HTERT RPE-1 (cell line): Measurements from ENCODE around the gene TRMT112.

ENCODE experiments used
- in situ Hi-C: fragments of 300-500 bp; cut with MboI; formaldehyde crosslinking; loops from 4 replicates; pipeline ENCODE4 v1.14.3; 2020; ENCODE audit warnings: low sequenced_read_pairs

TRMT112 gene

DNA sequence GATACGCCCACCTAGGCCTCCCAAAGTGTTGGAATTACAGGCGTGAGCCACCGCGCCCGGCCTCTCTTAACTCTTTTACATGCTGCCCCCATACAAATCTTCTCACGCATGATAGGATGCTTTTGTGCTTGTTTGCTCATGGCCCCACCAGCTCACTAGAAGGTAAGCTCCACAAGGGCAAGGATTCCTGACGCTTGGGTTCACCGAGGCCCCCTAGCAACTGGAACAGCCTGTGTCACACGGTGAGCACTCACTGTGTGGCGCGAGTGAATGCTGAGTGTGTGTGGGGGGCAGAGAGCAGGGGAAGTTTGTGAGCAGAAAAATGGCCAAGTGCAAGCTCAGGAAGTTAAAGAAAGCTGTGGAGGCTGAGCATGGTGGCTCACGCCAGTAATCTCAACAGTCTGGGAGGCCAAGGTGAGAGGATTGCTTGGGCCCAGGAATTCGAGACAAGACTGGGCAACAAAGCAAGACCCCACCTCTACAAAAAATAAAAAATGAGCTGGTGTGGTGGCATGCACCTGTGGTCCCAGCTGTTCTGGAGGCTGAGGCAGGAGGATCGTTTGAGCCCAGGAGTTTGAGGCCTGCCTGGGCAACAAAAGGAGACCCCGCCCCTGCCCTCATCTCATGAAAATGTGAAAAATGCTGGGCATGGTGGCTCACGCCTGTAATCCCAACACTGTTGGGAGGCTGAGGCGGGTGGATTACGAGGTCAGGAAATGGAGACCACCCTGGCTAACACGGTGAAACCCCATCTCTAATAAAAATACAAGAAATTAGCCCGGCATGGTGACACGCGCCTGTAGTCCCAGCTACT lies 35.2 kb downstream of the TRMT112 start:
- in situ Hi-C loops = no loop called here

DNA sequence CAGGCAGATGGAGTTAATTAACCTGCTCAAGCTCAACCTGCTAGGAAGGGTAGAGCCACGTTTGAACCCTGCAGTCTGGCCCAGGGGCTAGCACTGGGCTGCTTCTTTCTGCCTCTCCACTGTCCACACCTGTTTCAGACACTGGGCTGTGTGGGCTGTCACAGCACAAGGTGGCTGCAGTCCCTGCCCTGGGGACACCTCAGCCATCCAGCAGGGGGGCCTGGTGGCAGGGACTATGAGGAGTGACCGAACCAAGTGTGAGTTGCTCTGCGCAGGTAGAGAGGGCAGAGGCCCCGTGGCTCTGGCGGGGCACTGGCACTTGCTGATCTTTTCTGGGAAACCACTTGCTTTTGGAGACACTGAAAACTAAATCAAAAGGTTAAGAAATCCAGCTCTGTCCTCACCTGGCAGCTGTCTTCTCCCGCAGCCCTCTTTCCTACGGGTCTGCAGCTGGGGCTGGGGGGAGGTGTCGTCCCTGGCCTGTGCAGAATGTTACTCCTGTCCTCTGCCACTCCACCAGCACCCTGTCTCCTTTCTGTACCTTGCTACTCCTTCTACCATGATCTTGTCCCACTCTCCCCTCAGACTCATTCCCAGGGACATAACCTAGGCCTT lies 38.7 kb downstream of the TRMT112 start:
- in situ Hi-C loops = no loop called here

DNA sequence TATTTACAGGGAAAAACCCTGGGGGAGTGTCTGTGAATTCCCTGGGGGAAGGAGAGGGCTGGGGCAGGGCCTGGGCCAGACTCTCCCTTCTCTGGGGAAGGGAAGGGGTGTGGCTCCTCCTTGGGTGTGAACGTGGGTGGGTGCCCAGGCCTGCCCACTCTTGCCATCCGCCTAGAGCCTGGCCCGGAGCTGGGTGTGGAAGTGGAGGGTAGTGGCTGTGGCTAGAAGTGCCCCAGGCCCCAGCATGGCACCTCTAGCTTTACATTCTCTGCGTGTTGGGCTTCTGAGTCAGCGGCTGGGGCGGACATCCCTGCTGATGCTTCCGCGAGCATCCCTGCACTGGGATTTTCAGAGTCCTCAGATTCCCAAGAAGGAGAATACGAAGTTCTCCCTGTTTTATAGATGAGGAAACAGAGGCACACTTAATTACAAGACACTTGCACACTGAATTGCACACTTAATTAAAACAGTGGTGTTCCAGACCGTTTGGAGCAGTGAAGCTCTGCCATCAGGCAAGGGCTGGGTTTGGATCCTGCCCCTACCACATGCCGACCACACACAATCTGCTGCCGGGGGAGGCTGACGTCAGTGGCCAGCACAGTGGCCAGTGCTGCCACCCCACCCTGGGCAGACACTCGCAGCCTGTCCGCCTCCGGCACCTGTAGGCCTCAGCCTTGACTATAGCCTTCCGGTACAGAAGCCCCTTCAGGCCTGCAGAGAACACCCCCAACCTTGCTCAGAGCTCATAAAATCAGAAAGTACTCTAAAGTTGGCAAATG lies 40.5 kb downstream of the TRMT112 start:
- in situ Hi-C loops = no loop called here

DNA sequence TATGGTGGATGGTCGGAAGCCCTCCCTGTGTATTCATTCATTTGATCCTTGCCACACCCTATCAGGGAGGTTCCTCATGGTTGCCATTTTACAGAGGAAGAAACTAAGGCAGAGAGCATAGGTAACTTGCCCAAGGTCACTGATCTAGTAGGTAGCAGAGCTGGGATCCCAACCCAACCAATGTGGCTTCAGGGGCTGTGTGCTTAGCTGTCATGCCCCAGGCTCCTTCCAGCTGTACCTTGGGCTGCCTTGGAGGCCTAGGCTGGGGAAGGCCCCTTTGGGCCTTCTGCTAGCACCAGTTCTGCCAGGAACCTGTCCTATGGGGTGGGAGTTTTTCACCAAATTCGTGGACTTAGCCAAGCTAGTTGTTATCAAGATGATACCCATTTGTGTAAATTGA lies 41.5 kb downstream of the TRMT112 start:
- in situ Hi-C loops = no loop called here

DNA sequence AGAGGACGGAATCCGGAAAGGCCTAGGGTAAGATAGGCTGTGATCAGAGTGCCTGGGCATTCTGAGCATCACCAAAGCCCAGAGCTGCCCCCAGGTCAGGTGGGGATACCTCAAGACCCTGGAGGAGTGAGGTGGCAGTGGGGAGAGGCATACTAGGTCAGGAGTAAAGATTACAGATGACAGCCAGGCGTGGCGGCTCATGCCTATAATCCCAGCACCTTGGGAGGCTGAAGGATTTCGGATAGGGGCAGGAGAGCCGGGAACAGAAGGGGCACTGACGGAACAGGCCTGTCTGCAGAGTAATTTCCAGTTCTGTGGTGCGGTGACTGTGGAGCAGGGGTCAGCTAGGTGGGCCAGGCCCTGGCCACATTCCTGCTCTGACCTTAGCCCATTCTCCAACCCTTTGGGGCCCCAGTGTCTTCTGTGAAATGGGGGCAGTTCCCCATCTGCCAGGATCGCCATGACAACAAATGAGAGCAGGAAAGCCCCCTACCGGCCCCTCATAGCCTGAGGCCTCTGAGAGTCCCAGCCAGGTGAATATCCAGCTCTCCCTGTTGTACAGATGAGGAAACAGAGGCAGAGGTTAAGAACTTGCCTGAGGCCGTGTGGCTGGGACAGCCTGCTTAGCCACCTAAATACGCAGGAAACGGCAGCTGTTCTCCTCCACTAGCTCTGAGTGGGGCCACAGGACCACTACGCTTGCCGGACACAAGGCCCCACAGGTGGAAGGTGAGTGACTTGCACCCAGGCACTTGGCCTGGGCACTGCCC lies 42.1 kb downstream of the TRMT112 start:
- in situ Hi-C loops = no loop called here

DNA sequence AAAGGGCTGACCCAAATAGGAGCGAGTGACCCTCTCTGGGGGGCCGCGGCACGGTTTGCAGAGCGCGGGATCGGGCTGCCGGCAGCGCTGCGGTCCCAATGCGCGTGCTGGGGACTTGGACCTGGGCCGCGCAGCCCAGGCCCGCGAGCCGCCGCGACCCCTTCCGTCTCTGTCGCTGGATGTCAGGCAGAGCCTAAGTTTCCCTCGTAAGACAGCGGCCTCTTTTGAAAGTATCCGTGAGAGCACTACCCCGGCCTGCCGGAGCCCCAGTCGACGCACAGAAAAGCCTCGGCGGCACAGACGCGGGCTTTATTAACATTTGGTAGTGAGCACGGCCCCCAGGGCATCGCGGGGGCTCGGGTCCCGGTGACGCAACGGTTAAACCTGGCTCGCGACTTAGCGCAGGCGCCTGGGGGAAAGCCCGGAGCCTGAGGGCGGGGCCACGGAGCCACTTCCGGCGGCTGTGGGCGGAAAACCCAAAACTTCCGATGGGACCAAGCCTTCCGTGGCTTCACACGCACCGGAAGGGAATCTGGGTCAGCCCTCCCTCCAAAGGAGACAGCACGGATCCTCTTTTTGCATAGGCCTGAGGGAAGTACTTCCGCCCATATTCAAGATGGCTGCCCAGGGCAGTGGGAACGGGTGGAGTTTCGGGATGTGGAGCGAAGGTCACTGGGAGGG lies 47.7 kb downstream of the TRMT112 start:
- in situ Hi-C loops = no loop called here

DNA sequence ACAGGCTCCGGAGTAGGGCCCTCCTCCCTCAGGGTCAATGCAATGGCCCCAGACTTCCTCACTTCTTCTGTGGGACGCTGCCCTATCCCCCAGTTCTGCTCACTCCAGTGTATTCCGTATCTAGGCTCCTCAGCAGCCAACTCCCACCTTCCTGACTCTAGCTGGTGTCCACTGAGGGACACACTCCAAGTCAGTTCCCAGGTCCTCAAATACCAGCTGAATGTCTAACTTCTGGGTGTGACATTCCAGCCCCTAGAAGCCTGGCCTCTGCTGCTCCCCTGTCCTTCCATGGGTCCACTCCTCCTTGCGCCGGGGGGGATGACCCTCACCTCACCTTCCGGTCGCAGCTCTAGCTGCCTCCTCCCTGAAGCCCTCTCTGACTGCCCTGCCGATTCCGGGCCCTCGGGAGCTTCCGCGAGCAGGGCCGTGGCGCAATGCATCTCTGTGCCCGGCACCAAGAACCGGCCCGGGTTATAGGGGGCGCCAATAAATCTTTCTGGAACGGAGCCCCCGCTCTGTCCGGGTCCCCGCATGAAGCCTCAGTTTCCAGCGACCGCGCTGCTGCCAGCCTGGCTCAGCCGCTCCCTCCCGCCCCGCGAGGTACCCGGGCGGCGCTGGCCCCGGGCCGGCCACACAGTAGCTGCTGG lies 48.3 kb downstream of the TRMT112 start:
- in situ Hi-C loops = no loop called here

DNA sequence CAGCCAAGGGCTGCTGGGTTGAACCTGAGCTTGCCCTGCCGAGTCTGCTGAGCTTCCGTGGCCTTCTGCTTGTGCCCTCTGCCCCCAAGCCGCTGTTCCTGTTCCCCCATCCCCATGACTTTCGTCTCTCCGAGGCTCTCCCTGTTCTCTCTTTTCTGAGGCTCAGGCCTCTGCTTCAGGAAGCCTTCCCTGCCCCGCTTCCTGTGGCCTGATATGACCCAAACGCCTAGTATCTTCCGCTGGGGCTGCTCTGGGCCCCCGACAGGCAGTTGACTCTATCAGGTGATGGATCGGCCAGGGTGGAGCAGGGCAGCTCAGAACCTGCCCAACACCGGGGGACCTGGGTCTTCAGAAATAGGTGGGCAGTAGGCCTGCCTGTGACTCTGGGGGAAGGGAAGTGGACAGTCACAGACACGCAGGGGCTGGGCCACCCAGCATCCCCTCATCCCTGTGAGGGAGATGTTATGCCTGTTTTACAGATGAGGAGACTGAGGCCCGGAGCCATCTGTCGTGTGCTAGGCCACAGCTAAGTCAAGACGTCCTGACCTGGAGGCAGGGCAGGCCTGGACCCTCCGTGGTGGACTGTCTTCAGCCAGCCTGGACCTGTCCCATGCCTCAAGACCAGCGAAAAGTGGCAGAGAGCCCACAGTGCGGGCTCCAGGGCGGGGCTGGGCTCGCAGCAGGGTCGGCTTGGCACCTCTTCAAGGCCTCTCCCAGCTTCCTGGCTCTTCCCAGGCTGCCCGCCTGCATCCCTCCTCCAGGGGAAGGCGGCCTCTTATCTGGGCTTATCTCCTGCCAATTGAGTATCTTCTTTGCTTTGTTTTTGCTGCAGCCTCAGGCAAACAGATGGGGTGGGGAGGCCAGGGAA lies 49.1 kb downstream of the TRMT112 start:
- in situ Hi-C loops = no loop called here

DNA sequence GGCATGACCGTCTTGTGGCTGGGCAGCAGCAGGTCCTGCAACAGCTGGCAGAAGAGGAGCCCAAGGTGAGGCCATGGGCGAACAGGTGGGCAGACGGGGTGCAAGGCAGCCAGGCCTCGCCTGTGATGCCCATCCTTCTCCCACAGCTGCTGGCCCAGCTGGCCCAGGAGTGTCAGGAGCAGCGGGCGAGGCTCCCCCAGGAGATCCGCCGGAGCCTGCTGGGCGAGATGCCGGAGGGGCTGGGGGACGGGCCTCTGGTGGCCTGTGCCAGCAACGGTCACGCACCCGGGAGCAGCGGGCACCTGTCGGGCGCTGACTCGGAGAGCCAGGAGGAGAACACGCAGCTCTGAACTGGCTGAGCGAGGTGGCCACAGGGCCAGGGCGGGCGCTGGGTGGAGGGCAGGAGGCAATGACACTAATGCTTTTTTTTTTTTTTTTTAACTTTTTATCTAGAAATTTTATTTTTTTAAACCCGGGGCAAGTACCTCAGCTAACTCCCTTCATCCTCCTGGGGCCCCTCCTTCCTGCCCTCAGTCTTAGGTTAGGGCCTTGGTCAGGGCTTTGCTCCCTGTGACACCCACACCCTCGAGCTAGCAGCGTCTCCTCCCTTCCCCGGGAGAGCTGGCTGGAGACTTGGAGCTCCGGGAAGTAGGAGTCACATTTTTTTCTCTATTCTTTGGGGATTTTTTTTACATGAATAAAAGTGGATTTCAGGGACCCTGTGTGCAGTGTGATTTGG lies 50.0 kb downstream of the TRMT112 start:
- in situ Hi-C loops = no loop called here
